GM13976 (cell line): ENCODE measurements around the gene RBFA.

Source experiments
- DNase-seq: peaks from one replicate; pipeline ENCODE4 v3.0.0; 2012; ENCODE audit warnings: low spot score
- in situ Hi-C: fragments of 300-500 bp; cut with MboI; formaldehyde crosslinking; loops from one replicate; pipeline ENCODE4 v1.12.0; 2022; ENCODE audit warnings: low sequenced_read_pairs, mixed read lengths, inconsistent platforms; ENCODE audit not compliant: unreplicated experiment
- TF ChIP-seq, protein P1 (sequence below): IDR thresholded peaks from 2 replicates; pipeline ENCODE4 v1.5.1; 2012; ENCODE audit warnings: borderline replicate concordance, mild to moderate bottlenecking; ENCODE audit not compliant: insufficient read depth; ENCODE audit errors: extremely low read depth, missing control alignments, control extremely low read depth

The RBFA gene

GRCh38 chr18:80050797-80051196, 16.6 kb downstream of the RBFA start:
- DNase-seq: no peak
- TF ChIP-seq, protein P1, sequence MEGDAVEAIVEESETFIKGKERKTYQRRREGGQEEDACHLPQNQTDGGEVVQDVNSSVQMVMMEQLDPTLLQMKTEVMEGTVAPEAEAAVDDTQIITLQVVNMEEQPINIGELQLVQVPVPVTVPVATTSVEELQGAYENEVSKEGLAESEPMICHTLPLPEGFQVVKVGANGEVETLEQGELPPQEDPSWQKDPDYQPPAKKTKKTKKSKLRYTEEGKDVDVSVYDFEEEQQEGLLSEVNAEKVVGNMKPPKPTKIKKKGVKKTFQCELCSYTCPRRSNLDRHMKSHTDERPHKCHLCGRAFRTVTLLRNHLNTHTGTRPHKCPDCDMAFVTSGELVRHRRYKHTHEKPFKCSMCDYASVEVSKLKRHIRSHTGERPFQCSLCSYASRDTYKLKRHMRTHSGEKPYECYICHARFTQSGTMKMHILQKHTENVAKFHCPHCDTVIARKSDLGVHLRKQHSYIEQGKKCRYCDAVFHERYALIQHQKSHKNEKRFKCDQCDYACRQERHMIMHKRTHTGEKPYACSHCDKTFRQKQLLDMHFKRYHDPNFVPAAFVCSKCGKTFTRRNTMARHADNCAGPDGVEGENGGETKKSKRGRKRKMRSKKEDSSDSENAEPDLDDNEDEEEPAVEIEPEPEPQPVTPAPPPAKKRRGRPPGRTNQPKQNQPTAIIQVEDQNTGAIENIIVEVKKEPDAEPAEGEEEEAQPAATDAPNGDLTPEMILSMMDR: no peak
- in situ Hi-C loops: no loop called here

DNA sequence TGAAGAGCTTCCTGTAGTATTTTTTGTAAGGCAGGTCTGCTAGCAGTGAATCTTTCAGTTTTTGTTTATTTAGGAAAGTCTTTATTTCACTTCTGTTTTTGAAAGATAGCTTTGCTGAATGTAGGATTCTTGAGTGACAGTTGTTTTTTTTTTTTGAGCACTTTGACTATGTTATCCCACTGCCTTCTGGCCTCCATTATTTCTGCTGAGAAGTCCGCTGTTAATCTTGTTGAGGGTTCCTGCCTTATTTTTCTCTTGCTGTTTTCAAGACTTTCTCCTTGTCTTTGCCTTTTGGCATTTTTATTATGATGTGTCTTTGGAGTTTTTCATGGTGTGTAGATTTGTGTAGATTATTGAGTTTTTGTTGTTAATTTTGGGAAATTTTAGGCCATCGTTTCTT, 21.9 kb downstream of the RBFA start:
- TF ChIP-seq, protein P1: no peak
- no peak for DNase-seq
- in situ Hi-C loops: no loop called here

DNA sequence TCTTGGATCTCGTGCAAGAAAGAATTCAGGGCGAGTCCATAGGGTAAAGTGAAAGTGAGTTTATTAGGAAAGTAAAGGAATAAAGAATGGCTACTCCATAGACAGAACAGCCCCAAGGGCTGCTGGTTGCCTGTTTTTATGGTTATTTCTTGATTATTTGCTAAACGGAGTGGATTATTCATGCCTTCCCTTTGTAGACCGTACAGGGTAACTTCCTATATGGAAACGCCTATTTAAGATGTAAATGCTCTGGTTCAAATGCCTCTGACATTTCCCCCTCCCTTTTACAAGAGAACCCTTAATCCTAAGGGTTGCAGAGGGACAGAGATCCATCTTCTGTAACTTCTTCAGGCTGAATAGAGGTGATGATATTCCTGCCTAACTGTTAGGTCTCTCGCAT, 25.7 kb downstream of the RBFA start:
- DNase-seq: no peak
- TF ChIP-seq, protein P1: no peak
- in situ Hi-C loops: no loop called here

GRCh38 chr18:80065705-80066104, 31.5 kb downstream of the RBFA start:
- no peak for DNase-seq
- TF ChIP-seq, protein P1: no peak
- in situ Hi-C loops: no loop called here

GRCh38 chr18:80067321-80067720, 33.1 kb downstream of the RBFA start:
- DNase-seq: no peak
- TF ChIP-seq, protein P1: no peak
- in situ Hi-C loops: no loop called here

DNA sequence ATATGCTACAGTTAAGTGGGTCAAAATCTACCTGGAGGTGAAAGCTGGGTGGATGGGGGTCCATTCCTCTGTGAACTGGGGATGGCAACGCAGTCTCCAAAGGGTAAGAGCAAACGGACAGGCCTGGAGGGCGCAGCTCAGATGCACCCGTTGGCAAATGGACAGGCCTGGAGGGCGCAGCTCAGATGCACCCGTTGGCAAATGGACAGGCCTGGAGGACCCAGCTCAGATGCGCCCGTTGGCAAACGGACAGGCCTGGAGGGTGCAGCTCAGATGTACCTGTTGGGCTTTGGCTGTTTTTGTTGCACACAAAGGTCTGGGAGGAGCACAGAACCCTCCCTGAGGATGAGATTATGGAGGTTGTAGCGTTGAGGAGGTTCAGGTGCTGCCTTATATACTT, 33.7 kb downstream of the RBFA start:
- TF ChIP-seq, protein P1: no peak
- in situ Hi-C loops: no loop called here
- DNase-seq: no peak

DNA sequence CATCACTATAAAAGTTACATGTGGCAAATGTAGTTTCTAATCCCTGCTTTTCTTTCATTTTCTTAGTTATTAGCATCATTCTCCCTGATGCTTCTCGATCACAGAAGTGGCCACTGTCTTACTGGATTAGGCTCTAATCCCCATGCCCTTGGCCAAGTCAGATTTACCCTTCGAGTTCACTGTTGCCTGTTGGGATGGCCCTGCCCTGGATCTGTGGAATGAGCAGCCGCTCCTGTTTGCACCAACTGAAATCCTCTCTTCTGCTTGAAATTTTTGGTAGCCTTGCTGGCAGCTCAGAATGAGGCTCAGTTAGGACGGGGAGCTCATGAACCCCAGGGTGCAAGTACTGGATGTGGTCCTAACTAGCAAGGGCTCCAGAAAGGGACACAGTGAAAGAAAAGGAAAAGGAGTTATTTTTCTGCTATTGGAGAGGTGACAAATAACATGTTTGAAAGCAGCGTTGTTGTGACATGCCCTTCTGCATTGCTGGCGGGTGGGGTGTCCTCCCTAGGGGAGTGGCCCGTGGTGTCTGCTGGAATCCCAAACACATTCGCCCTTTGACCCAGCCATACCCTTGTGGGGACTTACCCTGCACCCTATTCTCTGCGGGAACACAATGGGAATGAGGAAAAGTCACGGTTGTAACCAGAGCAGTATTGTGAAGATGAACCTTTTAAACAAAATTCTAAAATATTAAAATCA, 34.5 kb downstream of the RBFA start:
- in situ Hi-C loops: no loop called here
- TF ChIP-seq, protein P1: no peak
- no peak for DNase-seq
